CD14-positive monocyte (primary cell): ENCODE measurements around the gene ATAD3A. TPM values are rescaled to one million over a fixed set of nuclear protein-coding genes. Genes with fewer than 3 reads are reported as not detected.
"Not testable (repeated sequence)": the region's sequence is repeated elsewhere in the genome, so short reads cannot be mapped to it uniquely, and the experiment has no call there.

Source experiments
- DNase-seq, 3 donors: peaks; one replicate each; pipeline ENCODE4 v3.0.0-alpha.2; 2011 to 2022
- H2AFZ ChIP-seq: 2 replicates; pipeline ENCODE4 v1.6.0; 2012; ENCODE audit warnings: mild to moderate bottlenecking, low read depth, low read length, inconsistent platforms; ENCODE audit not compliant: insufficient read depth, poor library complexity, severe bottlenecking
- H3K27ac ChIP-seq, 2 donors: 1 replicate in 1 of 2; 2 replicates in 1 of 2; pipeline ENCODE4 v1.5.1; 2012 to 2013; ENCODE audit warnings: low read length in 2 of 2, control low read depth in 1 of 2, inconsistent platforms in 1 of 2, low read depth in 1 of 2, mild to moderate bottlenecking in 1 of 2
- H3K27me3 ChIP-seq, 2 donors: one replicate each; pipeline versions ENCODE4 v1.6.0 to v1.6.1; 2011 to 2013; ENCODE audit warnings: low read length in 2 of 2; ENCODE audit not compliant: control insufficient read depth in 2 of 2, insufficient read depth in 2 of 2
- H3K36me3 ChIP-seq, 2 donors: replicated peaks in 1 of 2; 1 replicate in 1 of 2; 2 replicates in 1 of 2; pipeline versions ENCODE4 v1.5.1 to v1.6.1; 2012 to 2013; ENCODE audit warnings: low read length in 2 of 2, control low read depth in 1 of 2, inconsistent platforms in 1 of 2, mild to moderate bottlenecking in 1 of 2; ENCODE audit not compliant: insufficient read depth in 2 of 2, control insufficient read depth in 1 of 2
- H3K4me1 ChIP-seq, 2 donors: 1 replicate in 1 of 2; 2 replicates in 1 of 2; pipeline versions ENCODE4 v1.5.1 to v1.6.1; 2012 to 2013; ENCODE audit warnings: low read length in 2 of 2, control low read depth in 1 of 2, inconsistent platforms in 1 of 2, mild to moderate bottlenecking in 1 of 2, moderate library complexity in 1 of 2; ENCODE audit not compliant: insufficient read depth in 2 of 2, control insufficient read depth in 1 of 2
- H3K4me2 ChIP-seq: replicated peaks from 2 replicates; pipeline ENCODE3; 2012; ENCODE audit warnings: low read length, moderate library complexity, mild to moderate bottlenecking; ENCODE audit not compliant: poor library complexity, severe bottlenecking; ENCODE audit errors: extremely low read depth
- H3K4me3 ChIP-seq, 3 experiments: fragments of 200-600 bp in 1 of 3; sonication (generic) in 1 of 3; replicated peaks in 1 of 3; 1 replicate in 2 of 3; 2 replicates in 1 of 3; pipeline ENCODE4 v1.5.1; 2011 to 2013; ENCODE audit warnings: low read length in 3 of 3, mild to moderate bottlenecking in 3 of 3, control low read depth in 2 of 3, low read depth in 2 of 3, inconsistent platforms in 1 of 3, moderate library complexity in 1 of 3
- H3K79me2 ChIP-seq: 2 replicates; pipeline ENCODE4 v1.6.0; 2012; ENCODE audit warnings: mild to moderate bottlenecking, control low read depth, inconsistent platforms, low read length, moderate library complexity; ENCODE audit not compliant: insufficient read depth
- H3K9ac ChIP-seq: 2 replicates; pipeline ENCODE4 v1.6.0; 2017; ENCODE audit warnings: low read length, mild to moderate bottlenecking; ENCODE audit not compliant: insufficient read depth, poor library complexity, severe bottlenecking
- H3K9me3 ChIP-seq, 2 donors: replicated peaks in 1 of 2; 1 replicate in 1 of 2; 2 replicates in 1 of 2; pipeline versions ENCODE4 v1.5.1 to v1.6.1; 2012 to 2013; ENCODE audit warnings: low read length in 2 of 2, control low read depth in 1 of 2; ENCODE audit not compliant: control insufficient read depth in 1 of 2, insufficient read depth in 1 of 2
- H4K20me1 ChIP-seq: 2 replicates; pipeline ENCODE4 v1.6.0; 2012; ENCODE audit warnings: mild to moderate bottlenecking, low read length, control low read depth, moderate library complexity; ENCODE audit not compliant: insufficient read depth
- H3K27ac Mint-ChIP-seq, 7 donors: one replicate each; pipeline ENCODE4 v1.8.0; 2020; ENCODE audit warnings: mild to moderate bottlenecking in 7 of 7, mixed read lengths in 7 of 7, moderate library complexity in 6 of 7, inconsistent platforms in 2 of 7
- H3K27me3 Mint-ChIP-seq, 3 donors: one replicate each; pipeline ENCODE4 v1.8.0; 2021 to 2022; ENCODE audit warnings: low read depth in 3 of 3, mild to moderate bottlenecking in 3 of 3, mixed read lengths in 3 of 3, moderate library complexity in 3 of 3, inconsistent platforms in 1 of 3
- H3K36me3 Mint-ChIP-seq, 2 donors: one replicate each; pipeline ENCODE4 v1.8.0; 2020; ENCODE audit warnings: mixed read lengths in 2 of 2, inconsistent platforms in 1 of 2, mild to moderate bottlenecking in 1 of 2
- H3K4me1 Mint-ChIP-seq: one replicate; pipeline ENCODE4 v1.8.0; 2020; ENCODE audit warnings: mild to moderate bottlenecking, mixed read lengths
- H3K4me3 Mint-ChIP-seq, 2 donors: one replicate each; pipeline ENCODE4 v1.8.0; 2020; ENCODE audit warnings: mild to moderate bottlenecking in 2 of 2, mixed read lengths in 2 of 2, moderate library complexity in 1 of 2
- H3K9me3 Mint-ChIP-seq, 7 donors: one replicate each; pipeline ENCODE4 v1.8.0; 2020 to 2022; ENCODE audit warnings: mixed read lengths in 7 of 7, mild to moderate bottlenecking in 6 of 7, moderate library complexity in 6 of 7, inconsistent platforms in 2 of 7
- CTCF ChIP-seq: fragments of 200-600 bp; IDR thresholded peaks from one replicate; pipeline ENCODE4 v1.8.0; 2022; ENCODE audit warnings: antibody characterized with exemption, mild to moderate bottlenecking
- WGBS: methylation state at CpG from one replicate; pipeline ENCODE4 v1.1.5; 2013; ENCODE audit warnings: missing lambda C conversion rate; ENCODE audit not compliant: insufficient coverage; 5-methylcytosine and 5-hydroxymethylcytosine counted together
- intact Hi-C, 2 donors: fragments of 100-400 bp; cut with micrococcal nuclease; formaldehyde crosslinking; loops; one replicate each; pipeline versions ENCODE4 v1.15.0 to v1.15.1; 2023
- polyA plus RNA-seq, 3 donors: library from polyadenylated mRNA; depleted of rRNA in 1 of 3; unstranded in 2 of 3; stranded (reverse) in 1 of 3; fragments of 300-500 nt in 2 of 3; fragments of >200 nt in 1 of 3; fragmentation: Illumina TruSeq in 2 of 3; gene quantifications; 1 replicate in 2 of 3; 2 replicates in 1 of 3; pipeline ENCODE4 v1.2.3, GENCODE V29; 2012 to 2021

Gene ATAD3A
- polyA plus RNA-seq, 3 donors, result 4.1 to 14.0 (median 6.4) TPM

DNA sequence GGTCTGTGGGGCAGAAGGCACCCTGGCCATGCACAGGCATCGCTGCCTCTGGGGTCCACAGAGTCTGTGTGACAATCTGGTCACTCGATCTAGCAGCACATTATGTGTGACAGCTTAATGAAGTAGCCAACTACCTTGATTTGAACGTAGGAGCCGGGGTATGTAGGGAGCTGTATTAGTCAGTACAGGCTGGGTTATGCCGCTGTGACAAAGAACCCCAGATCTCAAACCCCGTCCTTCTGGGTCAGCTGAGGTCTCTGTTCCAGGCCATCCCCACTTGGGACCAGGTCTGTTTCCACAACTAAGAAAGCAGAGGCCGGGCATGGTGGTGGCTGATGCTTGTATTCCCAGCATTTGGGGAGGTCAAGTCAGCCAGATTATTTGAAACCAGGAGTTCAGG lies 48.6 kb upstream of the ATAD3A start:
- DNase-seq, result no peak

DNA sequence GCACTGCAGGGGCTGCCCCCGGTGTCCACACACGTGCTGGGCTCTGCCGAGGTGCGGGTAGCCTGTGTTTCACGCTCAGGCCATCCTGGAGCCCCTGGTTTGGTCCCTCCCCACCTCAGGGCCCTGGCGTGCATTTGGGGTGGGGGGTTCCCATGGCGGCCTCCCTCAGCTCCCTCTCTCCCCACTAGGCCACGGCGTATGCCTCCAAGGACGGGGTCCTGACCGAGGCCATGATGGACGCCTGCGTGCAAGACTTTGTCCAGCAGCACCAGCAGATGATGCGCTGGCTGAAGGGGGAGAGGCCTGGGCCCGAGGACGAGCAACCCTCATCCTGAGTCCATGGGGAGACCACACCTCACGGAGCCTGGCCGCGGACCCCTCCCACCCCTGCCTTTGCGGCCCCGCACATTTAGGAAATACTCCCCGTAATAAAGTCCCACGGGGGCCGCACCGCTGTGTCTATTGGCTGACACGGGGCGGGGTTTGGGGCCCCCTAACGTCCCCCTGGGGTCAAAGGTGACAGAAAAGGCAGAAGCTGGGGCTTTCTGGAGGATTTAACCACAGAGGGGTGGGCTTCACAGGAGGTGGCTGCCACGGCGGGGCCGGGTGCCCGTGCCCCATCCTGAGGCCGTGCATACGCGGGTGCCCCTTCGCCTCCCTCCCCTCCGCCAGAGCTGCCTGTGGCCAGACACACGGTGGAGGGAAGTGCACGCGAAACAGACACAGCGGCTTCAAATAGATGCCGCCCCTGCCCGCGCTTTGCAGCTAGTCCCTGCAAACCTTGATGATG lies 43.6 kb upstream of the ATAD3A start:
- H2AFZ ChIP-seq, DNase-seq, H3K27ac Mint-ChIP-seq, H3K4me3 Mint-ChIP-seq, H4K20me1 ChIP-seq, H3K36me3 Mint-ChIP-seq, H3K9me3 ChIP-seq, H3K27me3 ChIP-seq, intact Hi-C loops, H3K4me3 ChIP-seq, H3K36me3 ChIP-seq, H3K27ac ChIP-seq, H3K4me2 ChIP-seq, H3K27me3 Mint-ChIP-seq, H3K9me3 Mint-ChIP-seq, H3K9ac ChIP-seq: not testable (repeated sequence)
- WGBS, result 83% methylated on average over 3 of the region's 44 CpGs
- H3K4me1 Mint-ChIP-seq, result peaks cover 19% of the 10 kb centered on the region
- Histone ChIP-seq H3K4me1 (peaks cover 15 to 19% of the 10 kb centered on the region in 2 donors), H3K79me2 (peaks cover 10% of the 10 kb centered on the region)

More for the DNA sequence above, 48.6 kb upstream of the ATAD3A start:
- Histone ChIP-seq H2AFZ (no peak overlapping the region), H3K27ac (no peak overlapping the region), H3K4me2 (no peak overlapping the region), H3K9ac (no peak overlapping the region), H3K9me3 (no peaks in the 10 kb centered on the region), H3K27me3 (peaks cover 0 to 6% of the 10 kb centered on the region in 2 donors), H3K79me2 (no peaks in the 10 kb centered on the region), H3K4me1 (no peaks in the 10 kb centered on the region), H3K4me3 (no peak overlapping the region), H4K20me1 (no peaks in the 10 kb centered on the region), H3K36me3 (no peaks in the 10 kb centered on the region)
- Mint-ChIP-seq H3K36me3 (no peaks in the 10 kb centered on the region), H3K4me1 (no peaks in the 10 kb centered on the region), H3K27me3 (peaks cover 6 to 29% (median 14%) of the 10 kb centered on the region in 3 donors), H3K27ac (no peak overlapping the region), H3K9me3 (peaks cover 0 to 8% (median 0%) of the 10 kb centered on the region in 7 donors), H3K4me3 (no peak overlapping the region)
- intact Hi-C loops, result no loop called here
- 90% methylated on average over 7 of the region's 7 CpGs for WGBS
- no peak for TF ChIP-seq CTCF
